CD14-positive monocyte (primary cell): Measurements from ENCODE around the gene KLHL12. TPM values are rescaled to one million over a fixed set of nuclear protein-coding genes. Genes with fewer than 3 reads are reported as not detected.
A peak's percentile ranks its signal among the peaks of the same experiment; 100 is the strongest.

Experiments used
- DNase-seq, 3 donors: peaks; one replicate each; pipeline ENCODE4 v3.0.0-alpha.2; 2011 to 2022
- H2AFZ ChIP-seq: 2 replicates; pipeline ENCODE4 v1.6.0; 2012; ENCODE audit warnings: mild to moderate bottlenecking, low read depth, low read length, inconsistent platforms; ENCODE audit not compliant: insufficient read depth, poor library complexity, severe bottlenecking
- H3K27ac ChIP-seq, 2 donors: 1 replicate in 1 of 2; 2 replicates in 1 of 2; pipeline ENCODE4 v1.5.1; 2012 to 2013; ENCODE audit warnings: low read length in 2 of 2, control low read depth in 1 of 2, inconsistent platforms in 1 of 2, low read depth in 1 of 2, mild to moderate bottlenecking in 1 of 2
- H3K27me3 ChIP-seq, 2 donors: one replicate each; pipeline versions ENCODE4 v1.6.0 to v1.6.1; 2011 to 2013; ENCODE audit warnings: low read length in 2 of 2; ENCODE audit not compliant: control insufficient read depth in 2 of 2, insufficient read depth in 2 of 2
- H3K36me3 ChIP-seq, 2 donors: replicated peaks in 1 of 2; 1 replicate in 1 of 2; 2 replicates in 1 of 2; pipeline versions ENCODE4 v1.5.1 to v1.6.1; 2012 to 2013; ENCODE audit warnings: low read length in 2 of 2, control low read depth in 1 of 2, inconsistent platforms in 1 of 2, mild to moderate bottlenecking in 1 of 2; ENCODE audit not compliant: insufficient read depth in 2 of 2, control insufficient read depth in 1 of 2
- H3K4me1 ChIP-seq, 2 donors: 1 replicate in 1 of 2; 2 replicates in 1 of 2; pipeline versions ENCODE4 v1.5.1 to v1.6.1; 2012 to 2013; ENCODE audit warnings: low read length in 2 of 2, control low read depth in 1 of 2, inconsistent platforms in 1 of 2, mild to moderate bottlenecking in 1 of 2, moderate library complexity in 1 of 2; ENCODE audit not compliant: insufficient read depth in 2 of 2, control insufficient read depth in 1 of 2
- H3K4me2 ChIP-seq: replicated peaks from 2 replicates; pipeline ENCODE3; 2012; ENCODE audit warnings: low read length, moderate library complexity, mild to moderate bottlenecking; ENCODE audit not compliant: poor library complexity, severe bottlenecking; ENCODE audit errors: extremely low read depth
- H3K4me3 ChIP-seq, 3 experiments: fragments of 200-600 bp in 1 of 3; sonication (generic) in 1 of 3; replicated peaks in 1 of 3; 1 replicate in 2 of 3; 2 replicates in 1 of 3; pipeline ENCODE4 v1.5.1; 2011 to 2013; ENCODE audit warnings: low read length in 3 of 3, mild to moderate bottlenecking in 3 of 3, control low read depth in 2 of 3, low read depth in 2 of 3, inconsistent platforms in 1 of 3, moderate library complexity in 1 of 3
- H3K79me2 ChIP-seq: 2 replicates; pipeline ENCODE4 v1.6.0; 2012; ENCODE audit warnings: mild to moderate bottlenecking, control low read depth, inconsistent platforms, low read length, moderate library complexity; ENCODE audit not compliant: insufficient read depth
- H3K9ac ChIP-seq: 2 replicates; pipeline ENCODE4 v1.6.0; 2017; ENCODE audit warnings: low read length, mild to moderate bottlenecking; ENCODE audit not compliant: insufficient read depth, poor library complexity, severe bottlenecking
- H3K9me3 ChIP-seq, 2 donors: replicated peaks in 1 of 2; 1 replicate in 1 of 2; 2 replicates in 1 of 2; pipeline versions ENCODE4 v1.5.1 to v1.6.1; 2012 to 2013; ENCODE audit warnings: low read length in 2 of 2, control low read depth in 1 of 2; ENCODE audit not compliant: control insufficient read depth in 1 of 2, insufficient read depth in 1 of 2
- H4K20me1 ChIP-seq: 2 replicates; pipeline ENCODE4 v1.6.0; 2012; ENCODE audit warnings: mild to moderate bottlenecking, low read length, control low read depth, moderate library complexity; ENCODE audit not compliant: insufficient read depth
- H3K27ac Mint-ChIP-seq, 7 donors: one replicate each; pipeline ENCODE4 v1.8.0; 2020; ENCODE audit warnings: mild to moderate bottlenecking in 7 of 7, mixed read lengths in 7 of 7, moderate library complexity in 6 of 7, inconsistent platforms in 2 of 7
- H3K27me3 Mint-ChIP-seq, 3 donors: one replicate each; pipeline ENCODE4 v1.8.0; 2021 to 2022; ENCODE audit warnings: low read depth in 3 of 3, mild to moderate bottlenecking in 3 of 3, mixed read lengths in 3 of 3, moderate library complexity in 3 of 3, inconsistent platforms in 1 of 3
- H3K36me3 Mint-ChIP-seq, 2 donors: one replicate each; pipeline ENCODE4 v1.8.0; 2020; ENCODE audit warnings: mixed read lengths in 2 of 2, inconsistent platforms in 1 of 2, mild to moderate bottlenecking in 1 of 2
- H3K4me1 Mint-ChIP-seq: one replicate; pipeline ENCODE4 v1.8.0; 2020; ENCODE audit warnings: mild to moderate bottlenecking, mixed read lengths
- H3K4me3 Mint-ChIP-seq, 2 donors: one replicate each; pipeline ENCODE4 v1.8.0; 2020; ENCODE audit warnings: mild to moderate bottlenecking in 2 of 2, mixed read lengths in 2 of 2, moderate library complexity in 1 of 2
- H3K9me3 Mint-ChIP-seq, 7 donors: one replicate each; pipeline ENCODE4 v1.8.0; 2020 to 2022; ENCODE audit warnings: mixed read lengths in 7 of 7, mild to moderate bottlenecking in 6 of 7, moderate library complexity in 6 of 7, inconsistent platforms in 2 of 7
- CTCF ChIP-seq: fragments of 200-600 bp; IDR thresholded peaks from one replicate; pipeline ENCODE4 v1.8.0; 2022; ENCODE audit warnings: antibody characterized with exemption, mild to moderate bottlenecking
- WGBS: methylation state at CpG from one replicate; pipeline ENCODE4 v1.1.5; 2013; ENCODE audit warnings: missing lambda C conversion rate; ENCODE audit not compliant: insufficient coverage; 5-methylcytosine and 5-hydroxymethylcytosine counted together
- intact Hi-C, 2 donors: fragments of 100-400 bp; cut with micrococcal nuclease; formaldehyde crosslinking; loops; one replicate each; pipeline versions ENCODE4 v1.15.0 to v1.15.1; 2023
- polyA plus RNA-seq, 3 donors: library from polyadenylated mRNA; depleted of rRNA in 1 of 3; unstranded in 2 of 3; stranded (reverse) in 1 of 3; fragments of 300-500 nt in 2 of 3; fragments of >200 nt in 1 of 3; fragmentation: Illumina TruSeq in 2 of 3; gene quantifications; 1 replicate in 2 of 3; 2 replicates in 1 of 3; pipeline ENCODE4 v1.2.3, GENCODE V29; 2012 to 2021

KLHL12 gene
- polyA plus RNA-seq, 3 donors: 20.7 to 36.7 (median 21.9) TPM

GRCh38 chr1:202890392-202890791 is 36.6 kb downstream of the KLHL12 start:
- H3K79me2 ChIP-seq: peaks cover 31% of the 10 kb centered on the region
- H3K27ac Mint-ChIP-seq: no peak overlapping the region
- peaks cover 14 to 30% of the 10 kb centered on the region in 2 donors for H3K4me1 ChIP-seq
- H3K27me3 Mint-ChIP-seq: peaks cover 0 to 2% (median 0%) of the 10 kb centered on the region in 3 donors
- peaks cover 38 to 55% of the 10 kb centered on the region in 2 donors for H3K36me3 ChIP-seq
- no peak overlapping the region for H3K9ac ChIP-seq
- no peak overlapping the region for H3K27ac ChIP-seq
- no peaks in the 10 kb centered on the region for H3K9me3 ChIP-seq
- TF ChIP-seq CTCF: no peak
- H3K9me3 Mint-ChIP-seq: no peaks in the 10 kb centered on the region
- peaks cover 18% of the 10 kb centered on the region for H4K20me1 ChIP-seq
- DNase-seq: no peak
- H3K4me3 Mint-ChIP-seq: no peak overlapping the region
- WGBS: 69% methylated on average over 2 of the region's 4 CpGs
- peaks cover 42 to 50% of the 10 kb centered on the region in 2 donors for H3K36me3 Mint-ChIP-seq
- no peak overlapping the region for H3K4me2 ChIP-seq
- H3K4me3 ChIP-seq: no peak overlapping the region
- H2AFZ ChIP-seq: no peak overlapping the region
- no peaks in the 10 kb centered on the region for H3K27me3 ChIP-seq
- intact Hi-C loops: no loop called here
- peaks cover 22% of the 10 kb centered on the region for H3K4me1 Mint-ChIP-seq

GRCh38 chr1:202888531-202889360 is 38.3 kb downstream of the KLHL12 start, which contains the start of gene RABIF:
Gene RABIF, minus strand, starts transcription at chr1:202889149. Its CDS starts 51 bp downstream, at chr1:202889098.
- peaks cover 22% of the 10 kb centered on the region for H3K4me1 Mint-ChIP-seq
- peak within 1 kb of the TSS; percentile 96 to 99 (median 99) for H3K27ac Mint-ChIP-seq
- TF ChIP-seq CTCF: no peak
- peaks cover 30 to 38% of the 10 kb centered on the region in 2 donors for H3K36me3 Mint-ChIP-seq
- under 1% methylated on average over 84 of the region's 84 CpGs for WGBS
- Histone ChIP-seq H3K9me3 (no peaks in the 10 kb centered on the region), H3K27me3 (no peaks in the 10 kb centered on the region), H3K36me3 (peaks cover 27 to 49% of the 10 kb centered on the region in 2 donors), H3K9ac (peak within 1 kb of the TSS; percentile 92), H3K4me2 (peak within 1 kb of the TSS; percentile 97), H2AFZ (peak within 1 kb of the TSS; percentile 89), H4K20me1 (peaks cover 34% of the 10 kb centered on the region), H3K4me3 (peak within 1 kb of the TSS; percentile 91 to 93 (median 93)), H3K27ac (peak within 1 kb of the TSS; percentile 96 to 98), H3K79me2 (peaks cover 47% of the 10 kb centered on the region), H3K4me1 (peaks cover 14 to 30% of the 10 kb centered on the region in 2 donors)
- intact Hi-C loops: loop anchor here in 1 of 2 donors (2.0 to 10.0 kb wide), 3 partner anchors 38 to 544 kb away; partner anchors contain the start of genes KDM5B, KLHL12, PPP1R12B and UBE2T
- no peaks in the 10 kb centered on the region for H3K9me3 Mint-ChIP-seq
- peaks cover 0 to 2% (median 0%) of the 10 kb centered on the region in 3 donors for H3K27me3 Mint-ChIP-seq
- peak within 1 kb of the TSS; percentile 96 to 97 for H3K4me3 Mint-ChIP-seq
- peak; percentile 94 to 98 (median 95) for DNase-seq
